Activated T-helper 1 cell treated with Interleukin-2 at 50 U/mL for 16 hours (primary cell): Measurements from ENCODE around the gene CALN1.
"Not testable (repeated sequence)": the region's sequence is repeated elsewhere in the genome, so short reads cannot be mapped to it uniquely, and the experiment has no call there.

Experiments
- DNase-seq: peaks from one replicate; pipeline ENCODE4 v3.0.0-alpha.2; 2020; ENCODE audit warnings: low read depth

Gene CALN1

DNA sequence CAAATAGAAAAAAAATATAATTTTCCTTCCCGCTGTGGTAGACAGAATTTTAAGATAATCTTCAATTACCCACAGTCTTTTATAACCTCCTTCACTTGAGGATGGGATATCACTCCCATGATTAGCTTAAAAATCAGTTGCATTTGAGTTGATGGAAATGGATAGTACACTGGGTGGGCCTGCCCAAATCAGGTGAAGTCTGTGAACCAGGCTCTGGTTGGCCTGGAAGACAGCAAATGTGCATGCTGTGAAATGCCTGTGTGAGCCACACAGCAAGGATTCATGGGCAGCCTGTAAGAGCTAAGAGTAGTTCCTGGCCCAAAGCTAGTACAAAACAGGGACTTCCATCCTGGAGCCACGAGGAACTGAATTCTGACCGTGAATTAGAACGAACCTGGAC lies 548.0 kb downstream of the CALN1 start:
- no peak for DNase-seq

DNA sequence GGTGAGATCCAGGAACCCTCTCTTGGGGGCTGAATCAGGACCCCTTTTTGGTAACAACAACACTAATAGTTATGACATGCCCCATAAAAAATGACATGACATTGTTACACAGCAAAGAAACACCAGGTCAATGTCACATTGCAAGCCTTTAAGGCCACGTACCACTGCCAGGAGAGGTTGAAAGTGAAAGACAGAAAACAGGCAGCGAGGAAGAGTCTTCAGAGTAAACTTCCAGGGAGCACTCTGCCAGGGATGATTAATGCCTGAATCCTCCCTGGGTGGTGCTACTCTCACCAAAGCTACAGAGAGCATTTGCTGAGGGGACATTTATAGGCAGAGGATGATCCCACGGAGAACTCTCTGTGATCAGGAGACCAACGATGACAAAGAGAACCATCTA lies 551.6 kb downstream of the CALN1 start:
- DNase-seq, result no peak

DNA sequence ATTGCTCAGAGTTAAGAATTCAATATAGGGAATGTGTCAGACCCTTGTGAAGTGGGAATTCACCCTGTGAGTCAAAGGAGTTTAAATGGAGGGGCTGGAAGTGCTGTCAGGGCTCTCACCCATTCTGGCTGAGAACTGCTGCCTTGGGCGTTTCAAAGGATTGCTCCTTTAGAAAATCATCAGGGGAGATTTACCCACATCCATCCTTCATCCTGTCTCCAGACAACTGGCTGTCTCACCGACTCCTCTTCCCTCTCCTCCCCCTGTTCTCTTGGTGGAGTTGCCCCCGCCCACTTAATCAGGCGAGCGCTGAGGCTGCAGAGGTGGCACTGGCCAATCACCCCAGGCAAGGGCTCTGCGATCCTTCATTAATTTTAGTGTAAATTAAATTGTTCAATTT lies 554.8 kb downstream of the CALN1 start:
- DNase-seq, result no peak

DNA sequence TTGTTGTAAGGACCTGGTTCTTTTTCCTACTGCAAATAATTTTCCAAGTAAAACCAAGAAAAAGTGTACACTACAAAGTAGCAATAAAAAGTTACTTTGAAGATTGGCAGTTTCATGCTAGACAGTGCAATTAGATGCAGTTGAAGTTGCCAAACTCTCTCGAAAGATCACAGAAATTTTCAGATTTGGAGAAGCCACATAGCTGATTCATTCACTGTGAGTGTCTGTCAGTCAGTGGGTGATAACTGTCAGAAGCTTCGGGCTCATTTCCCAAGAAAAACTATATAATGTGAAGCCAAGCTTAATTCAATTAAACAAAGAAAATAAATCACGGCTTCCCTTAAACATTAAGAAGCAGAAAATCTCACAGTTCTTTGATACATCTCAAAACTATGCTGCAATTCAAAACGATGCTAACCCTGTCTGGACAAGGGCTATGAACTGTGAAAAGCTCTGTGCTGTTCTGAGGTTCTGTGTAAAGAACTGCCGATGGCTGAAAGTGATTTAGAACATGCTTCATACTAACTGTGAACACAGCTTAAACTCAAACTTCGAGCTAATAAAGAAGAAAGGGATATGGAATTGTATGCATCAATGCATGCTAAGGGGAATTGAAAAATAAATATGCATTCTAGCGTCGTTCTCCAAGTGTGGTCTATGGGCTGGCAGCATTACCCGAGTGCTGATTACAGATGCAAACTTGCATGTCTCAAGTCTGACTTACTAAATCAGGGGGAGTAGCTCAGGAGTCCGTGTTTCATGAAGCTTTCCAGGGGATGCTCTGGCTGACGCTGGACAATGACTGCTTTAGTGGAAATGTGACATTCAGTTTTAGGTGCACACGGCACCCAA lies 557.4 kb downstream of the CALN1 start:
- no peak for DNase-seq

DNA sequence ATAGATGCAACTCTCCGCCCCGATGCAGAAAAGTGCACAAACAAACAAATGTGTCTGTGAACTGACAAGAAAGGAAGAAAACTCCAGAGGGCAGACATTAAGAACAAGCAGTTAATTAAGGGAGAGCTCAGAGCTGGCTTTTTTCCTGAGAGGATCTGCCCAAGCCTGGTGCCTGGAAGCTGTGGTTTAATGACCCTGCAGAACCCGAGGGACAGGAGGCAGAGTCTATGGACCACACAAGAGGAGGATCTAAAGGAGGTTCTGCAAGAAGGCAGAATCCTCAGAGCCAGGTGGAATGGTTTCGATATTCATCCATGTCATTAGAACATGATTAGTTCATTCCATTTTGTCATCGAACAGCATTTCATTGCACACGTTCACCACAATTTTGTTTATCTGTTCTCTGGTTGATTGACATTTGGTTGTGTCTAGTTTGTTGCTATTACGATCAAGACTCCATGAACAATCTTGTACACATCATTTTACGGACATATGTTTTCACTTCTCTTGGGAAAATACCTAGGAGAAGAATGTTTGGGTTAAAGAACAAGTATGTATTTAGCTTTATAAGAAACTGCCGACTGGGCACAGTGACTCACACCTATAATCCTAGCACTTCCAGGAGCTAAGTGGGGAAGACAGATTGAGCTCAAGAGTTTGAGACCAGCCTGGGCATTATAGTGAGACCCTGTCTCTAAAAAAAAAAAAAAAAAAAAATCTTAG lies 560.2 kb downstream of the CALN1 start:
- DNase-seq, result no peak

DNA sequence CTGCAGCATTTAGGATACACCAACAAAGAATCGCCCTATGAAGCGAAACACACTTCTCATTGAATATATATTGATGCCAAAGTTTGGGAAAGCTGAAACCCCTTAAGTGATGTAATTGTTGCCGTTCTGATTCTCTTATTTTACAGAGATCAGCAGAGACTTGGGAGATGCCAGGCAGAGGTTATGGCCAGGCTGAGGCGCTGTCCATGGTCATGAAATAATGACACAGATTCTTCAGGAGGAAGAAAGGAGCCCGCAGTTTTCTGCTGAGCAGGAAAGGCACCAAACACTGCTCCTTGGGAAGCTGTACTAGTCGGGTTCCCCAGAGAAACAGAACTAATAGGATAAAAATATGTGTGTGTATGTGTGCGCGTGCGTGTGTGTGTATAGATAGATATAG lies 566.0 kb downstream of the CALN1 start:
- DNase-seq, result no peak

DNA sequence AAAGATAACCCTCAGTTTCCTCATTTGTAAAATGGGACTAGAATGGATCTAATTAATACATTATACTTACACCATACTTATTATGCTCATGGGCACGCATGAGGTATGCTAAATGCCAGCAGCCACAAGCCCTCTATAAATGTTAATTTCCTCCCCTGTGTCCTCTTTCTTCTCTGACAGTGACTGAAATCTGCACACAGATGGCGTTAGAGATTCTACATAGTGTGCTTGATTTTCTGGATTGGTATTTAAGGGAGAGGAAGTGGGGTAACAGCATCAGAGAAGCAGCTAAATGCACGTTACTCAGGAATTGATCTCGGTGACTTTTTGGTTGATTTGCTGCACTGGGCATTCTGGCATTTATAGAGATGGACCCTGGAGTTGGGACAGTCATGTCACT lies 568.5 kb downstream of the CALN1 start:
- DNase-seq, result no peak

DNA sequence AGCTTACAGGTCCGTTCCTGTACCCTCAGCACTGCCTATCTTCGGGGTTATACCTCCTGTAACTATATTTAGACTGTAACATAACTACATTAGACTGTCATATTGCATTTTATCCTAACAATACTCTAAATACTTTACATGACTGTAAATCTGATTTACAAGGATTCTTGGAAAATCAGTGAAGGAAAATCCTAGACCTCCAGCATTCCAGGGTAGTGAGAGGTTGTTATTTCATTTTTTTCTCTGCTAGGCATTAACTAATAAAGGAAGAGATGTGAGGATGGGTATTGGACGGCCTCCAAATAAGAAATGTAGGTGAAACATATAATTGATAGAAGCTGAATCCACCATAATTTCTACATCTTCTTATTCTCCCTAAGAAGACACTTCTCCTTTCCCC lies 569.4 kb downstream of the CALN1 start:
- no peak for DNase-seq

DNA sequence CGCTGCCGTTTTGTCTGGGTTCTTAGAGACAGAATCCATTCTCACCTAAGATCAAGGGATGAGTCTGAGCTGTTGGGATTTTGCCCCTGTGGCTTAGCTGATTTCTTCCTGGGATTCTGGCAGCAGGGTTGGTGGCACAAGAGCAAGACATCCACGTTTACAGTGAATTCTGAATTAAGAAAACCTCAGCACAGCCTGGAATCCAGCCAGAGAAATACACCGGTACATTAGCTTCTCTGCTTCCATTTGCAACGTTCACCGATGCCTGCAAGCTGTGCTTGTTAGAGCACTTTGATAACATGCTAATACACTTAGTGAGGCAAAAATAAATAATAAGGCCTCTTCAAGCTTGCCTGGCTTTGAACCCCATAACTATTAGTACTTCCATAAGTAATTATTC lies 569.8 kb downstream of the CALN1 start:
- no peak for DNase-seq

DNA sequence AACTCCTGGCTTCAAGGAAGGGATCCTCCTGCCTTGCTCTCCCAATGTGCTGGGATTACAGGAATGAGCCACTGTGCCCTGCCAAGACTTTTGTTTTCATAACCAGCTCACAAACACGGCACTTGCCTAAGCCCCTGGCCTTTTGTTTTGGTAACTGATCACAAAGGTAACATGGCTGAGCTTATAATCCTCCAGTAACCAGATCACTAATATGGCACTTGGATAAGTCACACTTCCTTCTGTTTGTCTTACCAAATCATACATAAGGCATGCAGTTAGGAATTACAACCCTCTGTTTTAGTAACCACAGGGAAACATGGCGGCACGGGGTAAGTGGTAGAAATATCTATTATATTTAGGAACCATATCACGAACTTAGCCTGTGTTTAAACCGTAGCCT lies 577.1 kb downstream of the CALN1 start:
- no peak for DNase-seq

DNA sequence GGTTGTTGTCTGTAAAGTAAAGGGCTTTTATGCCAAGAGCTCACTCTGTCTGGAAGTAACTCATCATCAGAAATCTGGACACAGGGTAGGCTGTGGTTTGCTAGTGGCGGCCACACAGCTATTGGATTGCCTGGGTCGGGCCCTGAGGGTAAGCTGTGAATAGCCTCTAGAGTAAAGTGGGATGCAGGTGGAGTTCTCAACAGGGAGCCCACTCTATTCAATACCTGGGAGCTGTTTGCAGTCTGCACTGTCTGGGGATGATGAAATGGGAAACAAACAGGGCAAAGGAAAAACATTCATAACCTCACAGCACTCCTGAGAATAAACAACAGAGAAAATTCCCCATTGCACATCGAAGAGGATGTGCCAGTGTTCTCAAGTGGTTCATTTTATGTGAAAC lies 582.6 kb downstream of the CALN1 start:
- DNase-seq, result no peak

DNA sequence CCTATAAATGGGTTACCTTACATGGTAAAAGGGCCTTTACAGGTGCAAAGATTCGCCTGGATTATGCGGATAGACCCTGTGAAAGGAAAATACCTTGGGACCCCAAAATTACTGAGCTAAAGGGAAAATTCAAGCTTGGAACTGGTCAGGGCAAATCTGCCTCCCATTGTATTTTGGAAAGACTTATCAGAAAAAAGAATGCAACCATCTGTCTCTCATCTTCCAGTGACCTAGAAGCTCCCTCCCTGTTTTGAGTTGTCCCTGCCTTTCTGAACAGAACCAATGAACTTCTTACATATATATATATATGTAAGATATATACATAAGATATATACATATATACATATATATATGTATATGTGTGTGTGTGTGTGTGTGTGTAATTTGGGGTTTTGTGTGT lies 583.8 kb downstream of the CALN1 start:
- no peak for DNase-seq

DNA sequence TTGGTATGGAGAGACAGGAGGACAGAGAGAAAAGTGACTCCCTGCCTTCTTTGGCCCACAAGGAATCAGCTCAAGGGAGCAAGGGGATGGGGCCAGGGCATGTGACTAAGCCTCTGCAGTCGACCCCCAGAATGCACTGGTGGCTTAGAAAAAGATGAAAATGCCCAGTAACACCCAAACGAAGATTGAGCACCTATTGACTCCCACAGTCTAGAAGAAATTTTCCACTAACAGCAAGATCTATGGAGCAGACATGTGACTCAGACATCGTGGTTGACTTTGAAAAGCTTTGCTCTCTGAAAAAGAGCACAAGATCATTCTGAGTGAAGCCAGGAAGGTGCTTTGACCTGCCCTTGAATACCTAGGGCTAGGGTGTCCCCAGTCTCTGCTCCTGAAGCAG lies 586.0 kb downstream of the CALN1 start:
- no peak for DNase-seq

DNA sequence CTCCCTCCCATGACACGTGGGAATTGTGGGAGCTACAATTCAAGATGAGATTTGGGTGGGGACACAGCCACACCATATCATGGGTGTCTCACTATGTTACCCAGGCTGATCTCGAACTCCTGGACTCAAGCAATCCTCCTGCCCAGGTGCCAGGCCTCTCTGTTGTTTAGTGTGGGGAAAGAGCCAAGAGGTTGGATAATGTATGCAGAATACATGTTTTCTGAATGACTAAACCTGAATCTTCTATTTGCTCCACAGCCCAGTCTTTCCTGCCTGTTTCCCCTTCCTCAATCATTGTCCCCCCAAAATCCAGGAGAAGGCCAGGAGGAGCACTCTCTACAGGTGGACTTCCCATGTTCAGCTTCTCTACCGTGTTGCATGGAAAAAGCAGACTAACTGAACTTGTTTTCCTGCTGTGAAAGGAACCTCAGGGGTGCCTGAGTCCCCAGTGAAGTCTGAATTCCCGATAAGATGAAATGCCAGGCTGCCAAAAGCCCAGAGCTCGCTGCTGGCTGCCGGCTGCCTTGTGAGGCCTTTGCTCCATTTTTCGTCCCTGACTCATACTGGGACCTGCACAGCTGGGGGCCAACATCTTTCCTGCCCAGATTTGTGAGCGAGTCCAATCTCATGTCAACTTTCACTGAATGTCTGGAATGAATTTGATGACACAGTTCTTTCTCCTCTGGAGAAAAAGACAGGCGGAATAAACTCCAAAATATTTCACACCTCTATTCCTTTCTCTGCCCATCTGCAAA lies 588.0 kb downstream of the CALN1 start:
- no peak for DNase-seq

DNA sequence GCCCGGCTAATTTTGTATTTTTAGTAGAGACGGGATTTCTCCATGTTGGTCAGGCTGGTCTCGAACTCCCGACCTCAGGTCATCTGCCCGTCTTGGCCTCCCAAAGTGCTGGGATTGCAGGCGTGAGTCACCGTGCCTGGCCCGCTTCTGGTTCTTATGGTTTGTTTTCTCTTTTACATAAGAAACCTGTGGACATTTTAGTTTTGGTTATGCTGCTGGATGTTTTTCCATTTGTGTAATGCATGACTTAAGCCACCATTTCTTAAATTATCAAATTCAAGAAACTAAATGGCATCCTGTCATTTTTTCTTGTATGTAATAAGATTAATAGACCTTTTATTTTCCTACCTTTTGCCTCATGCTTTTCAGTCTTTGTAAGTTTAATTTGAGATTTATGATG lies 589.7 kb downstream of the CALN1 start:
- DNase-seq, result not testable (repeated sequence)

DNA sequence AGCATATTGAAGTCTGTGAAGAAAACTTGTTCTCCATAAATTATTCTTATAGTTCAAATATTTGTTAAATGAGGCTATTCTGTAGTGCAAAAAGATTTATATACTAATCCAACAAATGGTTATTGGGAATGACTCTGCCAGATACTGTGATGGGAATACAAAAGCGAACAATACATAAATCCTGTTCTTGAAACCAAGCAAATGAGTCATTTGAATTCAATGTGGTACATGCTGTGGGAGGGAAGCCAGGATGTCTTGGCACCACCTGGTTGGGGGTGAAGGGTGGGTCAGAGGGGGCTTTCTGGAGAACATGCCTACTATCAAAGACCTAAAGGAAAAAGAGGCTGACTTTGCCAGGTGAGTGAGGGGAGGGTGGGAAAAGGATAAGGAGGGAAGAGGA lies 594.2 kb downstream of the CALN1 start:
- no peak for DNase-seq

DNA sequence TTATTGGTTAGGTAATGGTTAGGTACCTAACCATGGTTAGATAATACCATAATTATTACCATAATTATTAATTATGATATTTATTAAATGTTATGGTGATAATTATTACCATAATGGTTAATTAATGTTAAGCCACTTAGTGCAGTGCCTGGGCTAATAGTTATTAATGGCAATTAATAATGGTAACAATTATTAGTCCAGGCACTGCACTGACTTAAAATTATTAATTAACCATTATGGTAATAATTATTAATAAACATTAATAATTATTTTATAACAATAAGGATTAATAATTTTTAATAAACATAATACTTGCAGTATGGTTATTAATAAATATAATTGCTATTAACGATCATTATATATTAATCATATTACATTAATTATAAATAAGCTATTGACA lies 604.0 kb downstream of the CALN1 start:
- no peak for DNase-seq

DNA sequence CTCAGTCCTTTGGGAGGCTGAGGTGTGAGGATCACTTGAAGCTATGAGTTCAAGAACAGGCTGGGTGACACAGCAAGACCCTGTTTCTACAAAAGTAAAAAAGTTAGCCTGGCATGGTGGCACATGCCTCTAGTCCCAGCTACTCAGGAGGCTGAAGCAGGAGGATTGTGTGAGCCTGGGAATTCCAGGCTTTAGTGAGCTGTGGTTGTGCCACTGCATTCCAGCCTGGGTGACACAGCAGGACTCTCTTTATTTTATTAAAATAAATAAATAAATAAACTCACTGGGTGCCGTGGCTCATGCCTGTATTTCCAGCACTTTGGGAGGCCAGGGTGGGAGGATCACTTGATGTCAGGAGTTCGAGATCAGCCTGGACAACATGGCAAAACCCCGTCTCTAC lies 607.9 kb downstream of the CALN1 start:
- no peak for DNase-seq

DNA sequence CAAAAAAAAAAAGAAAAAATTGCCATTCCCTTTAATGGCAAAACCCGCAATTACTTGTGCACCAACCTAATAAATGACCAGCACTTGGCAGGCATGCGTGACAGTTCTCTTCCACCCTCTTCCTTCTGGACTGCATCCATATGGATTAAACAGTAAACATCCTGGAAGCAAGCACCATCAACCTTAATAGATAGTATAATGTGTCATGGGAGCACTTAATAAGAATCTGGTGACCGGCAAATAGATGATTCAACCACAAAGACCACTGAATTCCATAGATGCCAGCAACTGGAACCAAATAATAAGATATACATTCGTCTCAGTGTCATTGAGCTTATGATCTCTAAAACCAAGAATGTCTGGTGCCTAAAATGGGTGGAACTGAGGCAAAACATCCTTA lies 610.2 kb downstream of the CALN1 start:
- no peak for DNase-seq

DNA sequence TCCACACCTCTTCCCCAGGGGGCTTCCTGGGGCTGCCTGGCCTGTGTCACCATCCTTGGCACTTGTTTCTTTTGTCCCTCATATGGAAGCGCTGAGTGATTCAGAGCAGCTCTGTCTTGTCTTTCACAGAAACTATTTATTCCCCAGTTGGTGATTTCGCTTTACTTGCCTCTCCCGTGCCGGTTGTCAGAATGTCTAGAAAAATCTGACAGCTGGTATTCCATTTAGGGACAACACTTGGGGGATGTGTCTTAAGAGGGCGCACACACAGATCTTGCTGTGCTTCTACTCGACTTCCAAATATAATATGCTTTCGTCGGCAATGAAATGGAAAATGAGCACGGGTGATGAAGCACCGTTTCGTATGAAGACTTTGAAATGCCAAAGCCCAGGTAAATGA lies 611.8 kb downstream of the CALN1 start:
- DNase-seq, result no peak

DNA sequence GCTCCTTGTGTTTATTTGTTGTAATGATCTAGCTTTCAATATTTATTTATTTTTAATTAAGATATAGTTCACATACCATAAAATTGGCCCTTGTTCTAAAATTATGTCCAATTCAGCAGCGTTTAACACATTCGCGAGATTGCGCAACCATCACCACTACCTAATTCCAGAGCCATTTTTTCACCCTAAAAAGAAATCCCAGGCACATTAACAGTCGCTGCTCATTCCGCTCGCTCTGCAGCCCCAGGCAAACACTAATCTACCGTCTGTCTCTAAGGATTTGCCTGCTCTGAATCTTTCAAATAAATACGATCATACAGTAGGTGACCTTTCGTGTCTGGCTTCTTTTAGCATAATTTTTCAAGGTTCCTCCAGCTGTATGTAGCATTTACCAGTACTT lies 616.7 kb downstream of the CALN1 start:
- no peak for DNase-seq

DNA sequence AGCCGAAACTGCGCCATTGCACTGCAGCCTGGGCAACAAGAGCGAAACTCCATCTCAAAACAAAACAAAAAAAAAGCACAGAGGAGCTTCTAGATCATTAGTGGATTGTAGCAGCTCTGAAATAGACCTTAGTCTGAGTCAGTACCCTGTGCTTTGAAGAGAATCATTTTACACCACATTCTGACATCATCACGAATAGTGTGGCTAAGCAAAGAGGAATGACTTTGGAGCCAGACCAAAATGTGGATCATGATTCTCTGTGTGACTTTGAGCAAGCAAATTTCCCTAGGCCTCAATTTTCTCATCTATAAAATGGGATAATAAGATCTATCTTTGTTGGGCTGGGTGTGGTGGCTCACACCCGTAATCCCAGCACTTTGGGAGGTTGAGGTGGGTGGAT lies 618.9 kb downstream of the CALN1 start:
- DNase-seq, result no peak

DNA sequence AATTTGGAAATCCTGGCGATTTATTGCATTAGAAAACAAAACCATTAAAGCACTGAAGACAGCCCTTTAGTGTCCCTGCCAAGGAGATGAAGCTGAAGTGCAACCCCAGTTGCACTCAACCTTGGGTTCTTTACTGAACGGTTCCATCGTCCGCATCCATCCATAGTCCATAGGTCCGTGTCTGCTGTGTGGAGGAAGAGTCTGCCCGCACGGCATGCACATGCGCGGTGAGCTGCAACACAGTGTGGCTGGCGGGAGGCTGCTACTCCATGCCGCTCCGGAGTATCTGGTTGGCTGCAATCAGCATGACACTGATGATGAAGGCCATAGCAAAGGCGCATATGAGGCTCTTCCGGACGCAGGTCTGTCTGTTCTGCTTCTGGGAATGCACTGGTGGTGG lies 624.6 kb downstream of the CALN1 start:
- no peak for DNase-seq
